HepG2 (cell line): ENCODE data around the gene PNKP. TPM values are rescaled to one million over a fixed set of nuclear protein-coding genes. Genes with fewer than 3 reads are reported as not detected.

Experiments used
- ARNTL ChIP-seq: sonication (generic); formaldehyde crosslinking; IDR thresholded peaks from 2 replicates; pipeline ENCODE4 v1.4.0; 2020; ENCODE audit warnings: mild to moderate bottlenecking, missing genetic modification reagents
- CBX1 ChIP-seq: IDR thresholded peaks from one replicate; pipeline ENCODE4 v1.6.1; 2016; ENCODE audit warnings: antibody characterized with exemption, low read depth
- CBX5 ChIP-seq: sonication (generic); formaldehyde crosslinking; IDR thresholded peaks from 2 replicates; pipeline ENCODE4 v1.4.0; 2020; ENCODE audit warnings: missing genetic modification reagents, borderline replicate concordance
- MTA3 ChIP-seq: sonication (generic); formaldehyde crosslinking; IDR thresholded peaks from 2 replicates; pipeline ENCODE4 v1.4.0; 2020; ENCODE audit warnings: missing genetic modification reagents
- NFKBIZ ChIP-seq: IDR thresholded peaks from 2 replicates; pipeline ENCODE4 v1.6.1; 2018; ENCODE audit warnings: missing genetic modification reagents, missing compliant biosample characterization
- REXO4 ChIP-seq: sonication (generic); formaldehyde crosslinking; IDR thresholded peaks from 2 replicates; pipeline ENCODE4 v1.8.0; 2022; ENCODE audit warnings: missing genetic modification reagents, mild to moderate bottlenecking, borderline replicate concordance
- SAP130 ChIP-seq: IDR thresholded peaks from 2 replicates; pipeline ENCODE4 v1.6.1; 2016; ENCODE audit warnings: low read depth
- SETDB1 ChIP-seq: sonication (generic); formaldehyde crosslinking; IDR thresholded peaks from 2 replicates; pipeline ENCODE4 v1.5.1; 2020; ENCODE audit warnings: missing genetic modification reagents, mild to moderate bottlenecking, borderline replicate concordance
- SMAD9 ChIP-seq: sonication (generic); formaldehyde crosslinking; IDR thresholded peaks from 2 replicates; pipeline ENCODE4 v1.5.1; 2020; ENCODE audit warnings: mild to moderate bottlenecking, missing genetic modification reagents
- TAF15 ChIP-seq: fragments of 200-400 bp; formaldehyde crosslinking; IDR thresholded peaks from one replicate; pipeline ENCODE4 v1.6.1; 2018; ENCODE audit warnings: mild to moderate bottlenecking, low read depth, low read length; ENCODE audit not compliant: poor library complexity, severe bottlenecking
- ZSCAN29 ChIP-seq: sonication (generic); formaldehyde crosslinking; conservative IDR thresholded peaks from 2 replicates; pipeline ENCODE4 v1.4.0; 2020; ENCODE audit warnings: mild to moderate bottlenecking, missing genetic modification reagents
- polyA plus RNA-seq, 8 experiments: library from polyadenylated mRNA; depleted of rRNA in 3 of 8; stranded (reverse) in 7 of 8; unstranded in 1 of 8; fragments of >200 nt; fragmentation: Illumina TruSeq in 4 of 8; extraction: Trizol in 4 of 8; gene quantifications; 2 replicates each; pipeline versions ENCODE4 v1.2.1 to v1.2.3, GENCODE V29; 2011 to 2016; ENCODE audit warnings: low read depth in 4 of 8, missing spikeins in 1 of 8, mixed read lengths in 1 of 8; ENCODE audit not compliant: insufficient read depth in 1 of 8
- total RNA-seq, 5 experiments: library from RNA; depleted of rRNA; stranded (reverse); fragments of >200 nt; fragmentation: Illumina TruSeq; extraction: Trizol; gene quantifications; 2 replicates each; pipeline ENCODE4 v1.2.3, GENCODE V29; 2016; ENCODE audit warnings: low read depth in 1 of 5
- TF ChIP-seq, protein P1 (sequence below), 2 experiments: fragments of 450-650 bp in 1 of 2; sonication (generic) in 1 of 2; formaldehyde crosslinking in 1 of 2; IDR thresholded peaks; 2 replicates each; pipeline versions ENCODE4 v1.6.1 to v1.8.0; 2016 to 2022; ENCODE audit warnings: antibody characterized with exemption in 1 of 2, mild to moderate bottlenecking in 1 of 2, missing genetic modification reagents in 1 of 2
- TF ChIP-seq, protein P2 (sequence below): sonication (generic); formaldehyde crosslinking; IDR thresholded peaks from 2 replicates; pipeline ENCODE4 v1.8.1; 2023; ENCODE audit warnings: mild to moderate bottlenecking, moderate library complexity, missing genetic modification reagents
- TF ChIP-seq, protein P3 (sequence below): fragments of 450-650 bp; IDR thresholded peaks from 2 replicates; pipeline ENCODE4 v1.6.1; 2016
- TF ChIP-seq, protein P4 (sequence below): sonication (generic); formaldehyde crosslinking; IDR thresholded peaks from 2 replicates; pipeline ENCODE4 v1.5.1; 2020; ENCODE audit warnings: mild to moderate bottlenecking, missing genetic modification reagents, borderline replicate concordance

The PNKP gene
- total and polyA plus RNA-seq, 2 of the 13 experiments (the other 11 are each of a cell fraction or from before 2014, with no cell fraction given): 12.7 to 27.1 TPM

DNA sequence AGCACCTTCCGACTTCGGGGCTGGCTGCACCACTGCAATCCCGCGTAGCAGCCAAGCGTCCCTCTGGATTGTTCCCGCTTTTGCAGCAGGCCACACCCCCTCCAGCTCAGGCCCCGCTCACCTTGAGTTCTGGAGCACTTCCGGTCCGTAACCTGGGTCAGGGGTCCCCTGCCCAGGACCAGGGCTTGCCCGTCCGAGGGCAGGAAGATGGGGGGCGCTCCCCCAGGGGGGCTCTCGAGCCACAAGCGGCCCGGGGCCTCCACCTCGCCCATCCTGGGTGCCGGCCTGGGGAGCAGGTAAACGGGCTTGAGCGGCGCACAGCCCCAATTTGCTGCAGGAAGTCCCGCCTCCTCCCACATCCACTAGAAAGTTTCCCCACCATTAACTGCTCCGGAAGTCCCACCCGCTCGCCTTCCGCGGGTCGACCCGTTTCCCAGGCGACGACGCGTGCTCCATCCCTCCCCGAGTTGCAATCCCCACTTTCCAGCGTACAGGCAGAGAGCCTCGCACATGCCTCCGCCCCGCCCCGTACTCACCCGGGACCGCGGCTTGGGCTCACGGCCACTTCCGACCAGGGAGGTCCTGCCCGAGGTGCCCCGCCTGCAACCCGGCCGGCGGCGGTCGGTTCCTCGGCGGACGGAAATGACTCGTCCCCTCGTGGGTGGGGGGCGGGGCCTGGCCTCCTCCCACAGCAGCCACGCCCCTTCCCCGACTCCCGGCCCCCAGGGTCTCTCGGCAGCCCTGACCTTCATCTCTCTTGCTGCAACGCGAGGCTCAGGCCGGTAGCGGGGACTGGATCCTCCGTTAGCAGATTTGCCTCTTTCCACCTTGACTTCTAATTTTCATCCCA, at the start of gene PNKP (continued):
- TF ChIP-seq, protein P1, sequence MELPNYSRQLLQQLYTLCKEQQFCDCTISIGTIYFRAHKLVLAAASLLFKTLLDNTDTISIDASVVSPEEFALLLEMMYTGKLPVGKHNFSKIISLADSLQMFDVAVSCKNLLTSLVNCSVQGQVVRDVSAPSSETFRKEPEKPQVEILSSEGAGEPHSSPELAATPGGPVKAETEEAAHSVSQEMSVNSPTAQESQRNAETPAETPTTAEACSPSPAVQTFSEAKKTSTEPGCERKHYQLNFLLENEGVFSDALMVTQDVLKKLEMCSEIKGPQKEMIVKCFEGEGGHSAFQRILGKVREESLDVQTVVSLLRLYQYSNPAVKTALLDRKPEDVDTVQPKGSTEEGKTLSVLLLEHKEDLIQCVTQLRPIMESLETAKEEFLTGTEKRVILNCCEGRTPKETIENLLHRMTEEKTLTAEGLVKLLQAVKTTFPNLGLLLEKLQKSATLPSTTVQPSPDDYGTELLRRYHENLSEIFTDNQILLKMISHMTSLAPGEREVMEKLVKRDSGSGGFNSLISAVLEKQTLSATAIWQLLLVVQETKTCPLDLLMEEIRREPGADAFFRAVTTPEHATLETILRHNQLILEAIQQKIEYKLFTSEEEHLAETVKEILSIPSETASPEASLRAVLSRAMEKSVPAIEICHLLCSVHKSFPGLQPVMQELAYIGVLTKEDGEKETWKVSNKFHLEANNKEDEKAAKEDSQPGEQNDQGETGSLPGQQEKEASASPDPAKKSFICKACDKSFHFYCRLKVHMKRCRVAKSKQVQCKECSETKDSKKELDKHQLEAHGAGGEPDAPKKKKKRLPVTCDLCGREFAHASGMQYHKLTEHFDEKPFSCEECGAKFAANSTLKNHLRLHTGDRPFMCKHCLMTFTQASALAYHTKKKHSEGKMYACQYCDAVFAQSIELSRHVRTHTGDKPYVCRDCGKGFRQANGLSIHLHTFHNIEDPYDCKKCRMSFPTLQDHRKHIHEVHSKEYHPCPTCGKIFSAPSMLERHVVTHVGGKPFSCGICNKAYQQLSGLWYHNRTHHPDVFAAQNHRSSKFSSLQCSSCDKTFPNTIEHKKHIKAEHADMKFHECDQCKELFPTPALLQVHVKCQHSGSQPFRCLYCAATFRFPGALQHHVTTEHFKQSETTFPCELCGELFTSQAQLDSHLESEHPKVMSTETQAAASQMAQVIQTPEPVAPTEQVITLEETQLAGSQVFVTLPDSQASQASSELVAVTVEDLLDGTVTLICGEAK (IDR thresholded peaks at IDR 0.05): peak; percentile 53; the same call in 1 of the 2 replicates
- TF ChIP-seq, protein P1 (CRISPR knock-in tag; IDR thresholded peaks at IDR 0.05): peak; percentile 85; the same call in 1 of the 2 replicates
- TF ChIP-seq SMAD9 (CRISPR knock-in tag) (0 out of 2 replicates have a peak, but pooled peaks have one; percentile 20), MTA3 (CRISPR knock-in tag) (no peak), REXO4 (CRISPR knock-in tag) (no peak), CBX5 (CRISPR knock-in tag) (peak; percentile 49; the same call in 1 of the 2 replicates), SAP130 (CRISPR knock-in tag) (peak; percentile 97), TAF15 (no peak), ARNTL (CRISPR knock-in tag) (peak; percentile 42; the same call in 1 of the 2 replicates), ZSCAN29 (CRISPR knock-in tag) (peak; percentile 59; the same call in 1 of the 2 replicates), NFKBIZ (CRISPR knock-in tag) (no peak; the same call in 1 of the 2 replicates), SETDB1 (no peak), CBX1 (no peak)
- TF ChIP-seq, protein P2, sequence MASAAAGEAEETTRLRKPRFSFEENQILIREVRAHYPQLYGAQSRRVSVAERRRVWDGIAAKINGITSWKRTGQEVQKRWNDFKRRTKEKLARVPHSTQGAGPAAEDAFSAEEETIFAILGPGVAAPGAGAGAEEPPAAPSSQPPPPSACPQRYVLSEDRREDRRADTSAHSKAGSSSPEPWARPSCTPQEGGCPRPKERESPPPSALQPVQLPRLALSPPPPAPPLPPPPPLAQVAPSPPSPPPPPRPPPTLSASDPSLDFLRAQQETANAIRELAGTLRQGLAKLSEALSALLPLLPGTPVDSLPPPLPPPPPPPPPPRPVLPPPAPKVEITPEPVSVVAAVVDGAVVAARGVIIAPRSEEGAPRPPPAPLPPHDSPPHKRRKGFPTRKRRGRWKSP: peak; percentile 53
- TF ChIP-seq, protein P3, sequence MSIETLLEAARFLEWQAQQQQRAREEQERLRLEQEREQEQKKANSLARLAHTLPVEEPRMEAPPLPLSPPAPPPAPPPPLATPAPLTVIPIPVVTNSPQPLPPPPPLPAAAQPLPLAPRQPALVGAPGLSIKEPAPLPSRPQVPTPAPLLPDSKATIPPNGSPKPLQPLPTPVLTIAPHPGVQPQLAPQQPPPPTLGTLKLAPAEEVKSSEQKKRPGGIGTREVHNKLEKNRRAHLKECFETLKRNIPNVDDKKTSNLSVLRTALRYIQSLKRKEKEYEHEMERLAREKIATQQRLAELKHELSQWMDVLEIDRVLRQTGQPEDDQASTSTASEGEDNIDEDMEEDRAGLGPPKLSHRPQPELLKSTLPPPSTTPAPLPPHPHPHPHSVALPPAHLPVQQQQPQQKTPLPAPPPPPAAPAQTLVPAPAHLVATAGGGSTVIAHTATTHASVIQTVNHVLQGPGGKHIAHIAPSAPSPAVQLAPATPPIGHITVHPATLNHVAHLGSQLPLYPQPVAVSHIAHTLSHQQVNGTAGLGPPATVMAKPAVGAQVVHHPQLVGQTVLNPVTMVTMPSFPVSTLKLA: peak; percentile 23
- TF ChIP-seq, protein P4, sequence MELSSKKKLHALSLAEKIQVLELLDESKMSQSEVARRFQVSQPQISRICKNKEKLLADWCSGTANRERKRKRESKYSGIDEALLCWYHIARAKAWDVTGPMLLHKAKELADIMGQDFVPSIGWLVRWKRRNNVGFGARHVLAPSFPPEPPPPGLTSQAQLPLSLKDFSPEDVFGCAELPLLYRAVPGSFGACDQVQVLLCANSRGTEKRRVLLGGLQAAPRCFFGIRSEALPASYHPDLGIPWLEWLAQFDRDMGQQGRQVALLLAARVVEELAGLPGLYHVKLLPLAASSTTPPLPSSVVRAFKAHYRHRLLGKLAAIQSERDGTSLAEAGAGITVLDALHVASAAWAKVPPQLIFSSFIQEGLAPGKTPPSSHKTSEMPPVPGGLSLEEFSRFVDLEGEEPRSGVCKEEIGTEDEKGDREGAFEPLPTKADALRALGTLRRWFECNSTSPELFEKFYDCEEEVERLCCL (CRISPR knock-in tag): 0 out of 2 replicates have a peak, but pooled peaks have one; percentile 38
